ENCODE results near the gene SNX15. TPM values are rescaled to one million over a fixed set of nuclear protein-coding genes. Genes with fewer than 3 reads are reported as not detected.

SNX15 gene
- total and polyA plus RNA-seq, 2 donors (not counting 3 experiments of a cell fraction or from before 2014, with no cell fraction given): 15.5 to 21.8 TPM

DNA sequence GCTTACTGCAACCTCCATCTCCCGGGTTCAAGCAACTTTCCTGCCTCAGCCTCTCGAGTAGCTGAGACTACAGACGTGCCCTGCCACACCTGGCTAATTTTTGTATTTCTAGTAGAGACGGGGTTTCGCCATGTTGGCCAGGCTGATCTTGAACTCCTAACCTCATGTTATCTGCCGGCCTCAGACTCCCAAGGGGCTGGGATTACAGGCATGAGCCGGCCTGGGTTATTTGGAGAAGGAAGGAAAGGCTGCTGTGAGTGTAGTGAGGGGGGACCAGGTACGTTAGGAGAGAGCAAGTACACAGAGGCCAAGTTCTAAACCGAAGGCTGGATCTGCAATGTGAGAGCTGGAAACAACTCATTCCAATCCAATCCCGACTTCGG is 30.9 kb upstream of the SNX15 start:
- POLR2A ChIA-PET: interaction anchor here (0.8 kb wide), 1 partner anchor 18 kb away, joined by 3 read pairs; the partner anchor contains the start of gene ARL2
- dilution Hi-C loops (cut with MboI; ENCODE audit: extremely low pct_ligation_motif_present, low sequenced_read_pairs): no loop called here
- no TSS peak for BruUV-seq (replicated peaks)
- DNase-seq (ENCODE audit: low read depth, low spot score) (no peak), FAIRE-seq (peak; percentile 52)
- Histone ChIP-seq H3K4me2 (ENCODE audit: insufficient read depth, low read length) (no peak overlapping the region), H3K9ac (replicated peaks; ENCODE audit: extremely low read depth, insufficient read depth, low read length) (no peak overlapping the region), H2AFZ (ENCODE audit: low read depth, low read length) (peak overlapping the region; percentile 66), H4K20me1 (replicated peaks; ENCODE audit: control insufficient read depth, extremely low read depth, insufficient read depth, low read length) (no peaks in the 10 kb centered on the region), H3K36me3 (ENCODE audit: control insufficient read depth in 2 of 2, extremely low read depth in 1 of 2, insufficient read depth in 2 of 2, low read length in 2 of 2) (no peaks in the 10 kb centered on the region), H3K27me3 (ENCODE audit: control insufficient read depth in 2 of 2, insufficient read depth in 2 of 2, low read length in 2 of 2) (no peaks in the 10 kb centered on the region), H3K9me3 (replicated peaks; ENCODE audit: control insufficient read depth, insufficient read depth, low read length) (no peaks in the 10 kb centered on the region), H3K9me1 (replicated peaks; ENCODE audit: control insufficient read depth, extremely low read depth, insufficient read depth, low read length) (no peaks in the 10 kb centered on the region), H3K4me3 (replicated peaks in 1 of 3; ENCODE audit: insufficient read depth in 1 of 3, low read depth in 1 of 3, low read length in 3 of 3) (no peak overlapping the region), H3K79me2 (ENCODE audit: control insufficient read depth, insufficient read depth, low read length) (no peaks in the 10 kb centered on the region), H3K27ac (ENCODE audit: insufficient read depth, low read depth, low read length) (no peak overlapping the region), H3K4me1 (ENCODE audit: control insufficient read depth, extremely low read depth, insufficient read depth, low read length) (no peaks in the 10 kb centered on the region)
- intact Hi-C loops (cut with micrococcal nuclease): loop anchor here (2.0 kb wide), 2 partner anchors 72 to 80 kb away; partner anchors contain the start of genes ATG2A and PPP2R5B
- TF ChIP-seq, protein P1, sequence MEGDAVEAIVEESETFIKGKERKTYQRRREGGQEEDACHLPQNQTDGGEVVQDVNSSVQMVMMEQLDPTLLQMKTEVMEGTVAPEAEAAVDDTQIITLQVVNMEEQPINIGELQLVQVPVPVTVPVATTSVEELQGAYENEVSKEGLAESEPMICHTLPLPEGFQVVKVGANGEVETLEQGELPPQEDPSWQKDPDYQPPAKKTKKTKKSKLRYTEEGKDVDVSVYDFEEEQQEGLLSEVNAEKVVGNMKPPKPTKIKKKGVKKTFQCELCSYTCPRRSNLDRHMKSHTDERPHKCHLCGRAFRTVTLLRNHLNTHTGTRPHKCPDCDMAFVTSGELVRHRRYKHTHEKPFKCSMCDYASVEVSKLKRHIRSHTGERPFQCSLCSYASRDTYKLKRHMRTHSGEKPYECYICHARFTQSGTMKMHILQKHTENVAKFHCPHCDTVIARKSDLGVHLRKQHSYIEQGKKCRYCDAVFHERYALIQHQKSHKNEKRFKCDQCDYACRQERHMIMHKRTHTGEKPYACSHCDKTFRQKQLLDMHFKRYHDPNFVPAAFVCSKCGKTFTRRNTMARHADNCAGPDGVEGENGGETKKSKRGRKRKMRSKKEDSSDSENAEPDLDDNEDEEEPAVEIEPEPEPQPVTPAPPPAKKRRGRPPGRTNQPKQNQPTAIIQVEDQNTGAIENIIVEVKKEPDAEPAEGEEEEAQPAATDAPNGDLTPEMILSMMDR (IDR thresholded peaks at IDR 0.05; ENCODE audit: extremely low read depth in 1 of 2, insufficient read depth in 1 of 2, low read depth in 1 of 2, low read length in 2 of 2): no peak
- TF ChIP-seq, protein P2, sequence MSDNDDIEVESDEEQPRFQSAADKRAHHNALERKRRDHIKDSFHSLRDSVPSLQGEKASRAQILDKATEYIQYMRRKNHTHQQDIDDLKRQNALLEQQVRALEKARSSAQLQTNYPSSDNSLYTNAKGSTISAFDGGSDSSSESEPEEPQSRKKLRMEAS (IDR thresholded peaks at IDR 0.05; ENCODE audit: insufficient read depth, insufficient read length): no peak
- TF ChIP-seq JUN (IDR thresholded peaks at IDR 0.05; ENCODE audit: borderline replicate concordance, insufficient read depth, insufficient read length, low read depth): no peak
- TF ChIP-seq FOS (IDR thresholded peaks at IDR 0.05; ENCODE audit: borderline replicate concordance, insufficient read depth, low read length): no peak
- CTCF ChIA-PET: interaction anchor here (0.7 to 4.2 kb wide), 29 partner anchors 8 to 212 kb away, joined by 3 to 40 read pairs (median 5); partner anchors contain the start of genes ARL2, ATG2A, CDC42BPG and GPHA2
